Measurements from ENCODE around the gene RARB.

DNA sequence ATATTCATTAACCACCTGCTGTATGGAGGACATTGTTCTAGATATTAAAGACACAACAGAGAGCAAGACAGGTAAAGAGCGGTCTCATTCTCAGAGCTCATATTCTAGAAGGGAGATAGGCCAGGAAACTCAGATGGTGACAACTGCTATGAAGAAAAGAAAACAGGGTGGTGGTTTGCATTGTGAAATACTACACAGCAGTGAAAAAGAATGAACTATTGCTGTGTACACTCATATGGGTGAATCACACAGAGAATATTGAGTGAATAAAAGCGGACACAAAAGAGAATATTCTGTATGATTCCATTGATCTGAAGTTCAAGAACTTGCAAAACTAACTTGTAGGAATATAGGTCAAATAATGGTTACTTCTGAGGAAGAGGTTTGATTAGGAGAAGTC, 159.9 kb downstream of the RARB start:
- TF ChIP-seq POLR2AphosphoS5 (IDR thresholded peaks at IDR 0.05; ENCODE audit: borderline replicate concordance, low read depth, low read length): no peak
- no peak for TF ChIP-seq EZH2 (IDR thresholded peaks at IDR 0.05)
